ENCODE results near the gene PUM1.
"Not testable (repeated sequence)": the region's sequence is repeated elsewhere in the genome, so short reads cannot be mapped to it uniquely, and the experiment has no call there.

PUM1 gene

GRCh38 chr1:30965924-30966599 lies 99.5 kb downstream of the PUM1 start:
- DNase-seq (ENCODE audit: low read depth in 2 of 2, low spot score in 1 of 2) = no peak

- no peak for DNase-seq (ENCODE audit: low read depth in 2 of 2, low spot score in 1 of 2)
Observed at GRCh38 chr1:30964706-30965105, 100.8 kb downstream of the PUM1 start.

GRCh38 chr1:30962609-30963508 lies 102.7 kb downstream of the PUM1 start:
- no peak for DNase-seq (ENCODE audit: low read depth in 2 of 2, low spot score in 1 of 2)

GRCh38 chr1:30957560-30958222 lies 107.8 kb downstream of the PUM1 start:
- no peak for DNase-seq (ENCODE audit: low read depth in 2 of 2, low spot score in 1 of 2)

- no peak for DNase-seq (ENCODE audit: low read depth in 2 of 2, low spot score in 1 of 2)
Observed at GRCh38 chr1:30955448-30956015, 110.0 kb downstream of the PUM1 start.

- no peak for DNase-seq (ENCODE audit: low read depth in 2 of 2, low spot score in 1 of 2)
Observed at GRCh38 chr1:30953685-30954084, 111.8 kb downstream of the PUM1 start.

- no peak for DNase-seq (ENCODE audit: low read depth in 2 of 2, low spot score in 1 of 2)
Observed at GRCh38 chr1:30952098-30952497, 113.4 kb downstream of the PUM1 start.

GRCh38 chr1:30950700-30951099 lies 114.8 kb downstream of the PUM1 start:
- no peak for DNase-seq (ENCODE audit: low read depth in 2 of 2, low spot score in 1 of 2)

- DNase-seq (ENCODE audit: low read depth in 2 of 2, low spot score in 1 of 2) = no peak
Observed at GRCh38 chr1:30950053-30950452, 115.5 kb downstream of the PUM1 start.

- DNase-seq (ENCODE audit: low read depth in 2 of 2, low spot score in 1 of 2) = not testable (repeated sequence)
Observed at GRCh38 chr1:30949487-30949838, 116.1 kb downstream of the PUM1 start.

- DNase-seq (ENCODE audit: low read depth in 2 of 2, low spot score in 1 of 2) = not testable (repeated sequence)
Observed at GRCh38 chr1:30948813-30949486, 116.6 kb downstream of the PUM1 start.

- DNase-seq (ENCODE audit: low read depth in 2 of 2, low spot score in 1 of 2) = no peak
Observed at GRCh38 chr1:30948278-30948677, 117.2 kb downstream of the PUM1 start.

GRCh38 chr1:30947212-30947611 lies 118.3 kb downstream of the PUM1 start:
- no peak for DNase-seq (ENCODE audit: low read depth in 2 of 2, low spot score in 1 of 2)

GRCh38 chr1:30942326-30942963 lies 123.1 kb downstream of the PUM1 start:
- no peak for DNase-seq (ENCODE audit: low read depth in 2 of 2, low spot score in 1 of 2)

- DNase-seq (ENCODE audit: low read depth in 2 of 2, low spot score in 1 of 2) = no peak
Observed at GRCh38 chr1:30940541-30940940, 125.0 kb downstream of the PUM1 start.

GRCh38 chr1:30936541-30937171 lies 128.9 kb downstream of the PUM1 start:
- no peak for DNase-seq (ENCODE audit: low read depth in 2 of 2, low spot score in 1 of 2)

- not testable (repeated sequence) for DNase-seq (ENCODE audit: low read depth in 2 of 2, low spot score in 1 of 2)
Observed at GRCh38 chr1:30935758-30936157, 129.8 kb downstream of the PUM1 start.

- DNase-seq (ENCODE audit: low read depth in 2 of 2, low spot score in 1 of 2) = no peak
Observed at GRCh38 chr1:30934613-30935012, 130.9 kb downstream of the PUM1 start.

- no peak for DNase-seq (ENCODE audit: low read depth in 2 of 2, low spot score in 1 of 2)
Observed at GRCh38 chr1:30933874-30934252, 131.7 kb downstream of the PUM1 start.

- no peak for DNase-seq (ENCODE audit: low read depth in 2 of 2, low spot score in 1 of 2)
Observed at GRCh38 chr1:30930631-30931173, 134.8 kb downstream of the PUM1 start.

Measured in stimulated activated CD8-positive, alpha-beta memory T cell treated with anti-CD3 and anti-CD28 coated beads, Interleukin-4, amount 100 ng/mL, for 4 hours (primary cell).